GM23248 (cell line): ENCODE data around the gene PTCHD1.

Source experiments
- EZH2 ChIP-seq: fragments of 200-600 bp; sonication (generic); IDR thresholded peaks from 2 replicates; pipeline ENCODE4 v1.6.1; 2018; ENCODE audit warnings: antibody characterized with exemption, mild to moderate bottlenecking; ENCODE audit not compliant: insufficient read depth, poor library complexity, severe bottlenecking
- EZH2phosphoT487 ChIP-seq: fragments of 200-600 bp; sonication (generic); IDR thresholded peaks from 2 replicates; pipeline ENCODE4 v1.6.1; 2018; ENCODE audit warnings: antibody characterized with exemption, moderate library complexity, mild to moderate bottlenecking, low read depth; ENCODE audit not compliant: insufficient read depth

- no peak for TF ChIP-seq EZH2
- no peak for TF ChIP-seq EZH2phosphoT487
Observed at GRCh38 chrX:23376581-23376980, 41.9 kb downstream of the PTCHD1 start.
